Spleen (tissue), 11 donors: ENCODE results near the gene MCEE. TPM values are rescaled to one million over a fixed set of nuclear protein-coding genes. Genes with fewer than 3 reads are reported as not detected.
A peak's percentile ranks its signal among the peaks of the same experiment; 100 is the strongest.
"Not testable (repeated sequence)": the region's sequence is repeated elsewhere in the genome, so short reads cannot be mapped to it uniquely, and the experiment has no call there.

Experiments
- DNase-seq: peaks from one replicate; pipeline ENCODE4 v3.0.0-alpha.2; 2020
- H3K27ac ChIP-seq, 8 donors: fragments of 200-600 bp; sonication (generic) in 7 of 8; 1 replicate in 4 of 8; 2 replicates in 4 of 8; pipeline versions ENCODE4 v1.5.0 to v1.8.0; 2016 to 2021; ENCODE audit warnings: inconsistent platforms in 4 of 8, mild to moderate bottlenecking in 4 of 8, moderate library complexity in 1 of 8
- H3K27me3 ChIP-seq, 7 donors: fragments of 200-600 bp; sonication (generic) in 6 of 7; replicated peaks in 1 of 7; 1 replicate in 4 of 7; 2 replicates in 3 of 7; pipeline versions ENCODE4 v1.5.0 to v1.8.0; 2016 to 2021; ENCODE audit warnings: inconsistent platforms in 3 of 7, mild to moderate bottlenecking in 1 of 7
- H3K36me3 ChIP-seq, 6 donors: fragments of 200-600 bp; sonication (generic) in 5 of 6; 1 replicate in 4 of 6; 2 replicates in 2 of 6; pipeline versions ENCODE4 v1.5.0 to v1.8.0; 2016 to 2021; ENCODE audit warnings: inconsistent platforms in 2 of 6
- H3K4me1 ChIP-seq, 6 donors: fragments of 200-600 bp; sonication (generic) in 5 of 6; 1 replicate in 3 of 6; 2 replicates in 3 of 6; pipeline versions ENCODE4 v1.5.0 to v1.8.0; 2016 to 2021; ENCODE audit warnings: inconsistent platforms in 3 of 6
- H3K4me3 ChIP-seq, 8 donors: fragments of 200-600 bp; sonication (generic) in 7 of 8; 1 replicate in 4 of 8; 2 replicates in 4 of 8; pipeline versions ENCODE4 v1.5.0 to v1.8.0; 2016 to 2021; ENCODE audit warnings: inconsistent platforms in 4 of 8, mild to moderate bottlenecking in 4 of 8, moderate library complexity in 2 of 8
- H3K9me3 ChIP-seq, 8 donors: fragments of 200-600 bp; sonication (generic) in 7 of 8; 1 replicate in 4 of 8; 2 replicates in 4 of 8; pipeline versions ENCODE4 v1.5.0 to v1.8.0; 2016 to 2021; ENCODE audit warnings: inconsistent platforms in 4 of 8
- POLR2A ChIP-seq, 3 donors: fragments of 450-650 bp; IDR thresholded peaks; one replicate each; pipeline ENCODE4 v1.5.1; 2017; ENCODE audit warnings: antibody characterized with exemption in 3 of 3, mild to moderate bottlenecking in 1 of 3
- POLR2AphosphoS5 ChIP-seq, 3 donors: sonication (generic); formaldehyde crosslinking; IDR thresholded peaks; one replicate each; pipeline ENCODE4 v1.5.1; 2017; ENCODE audit warnings: antibody characterized with exemption in 3 of 3
- WGBS, 5 donors: extraction: QIAGEN DNeasy Blood & Tissue Kit in 3 of 5; methylation state at CpG; one replicate each; pipeline versions ENCODE4 v1.1.5 to v1.1.7; 2013 to 2018; 5-methylcytosine and 5-hydroxymethylcytosine counted together
- intact Hi-C: fragments of 100-400 bp; cut with DNase I; formaldehyde crosslinking; loops from one replicate; pipeline ENCODE4 v1.15.0; 2023; ENCODE audit warnings: low total_unique reads
- polyA plus RNA-seq, 3 donors: library from polyadenylated mRNA; stranded (reverse); fragments of 200-250 nt; gene quantifications; one replicate each; pipeline ENCODE4 v1.2.1, GENCODE V29; 2013
- total RNA-seq, 7 donors: library from RNA; depleted of rRNA in 3 of 7; stranded (reverse); fragments of >200 nt in 3 of 7; fragmentation: NEBNext Ultra II Directional in 4 of 7; extraction: Animal tissue kit (Norgen Biotek cat#: 25700) in 4 of 7; gene quantifications; one replicate each; pipeline versions ENCODE4 v1.1.0 to v1.2.1, GENCODE V29; 2016 to 2021
- TF ChIP-seq, protein P1 (sequence below), 11 experiments: fragments of 200-600 bp in 7 of 11; fragments of 450-650 bp in 4 of 11; sonication (generic) in 4 of 11; IDR thresholded peaks in 8 of 11; conservative IDR thresholded peaks in 3 of 11; 1 replicate in 7 of 11; 2 replicates in 4 of 11; pipeline versions ENCODE4 v1.4.0 to v1.8.0; 2016 to 2021; ENCODE audit warnings: antibody characterized with exemption in 11 of 11, inconsistent platforms in 4 of 11, mild to moderate bottlenecking in 1 of 11
- donor health status: healthy with polysubstance abuse.
- donor health status: DM: no; HTN: no; CAD: no; lungs with moderate emphysema.
- donor health status: DM: no; HTN: no; CAD: no.
- donor health status: Bipolar disorder and iron deficiency.
- donor health status: healthy.
- donor health status: DM: no; HTN: no; CAD: no.
- donor health status: DM: yes; HTN: yes; CAD: no.

The MCEE gene
- total and polyA plus RNA-seq, 10 donors = 10.4 to 21.8 (median 16.0) TPM

DNA sequence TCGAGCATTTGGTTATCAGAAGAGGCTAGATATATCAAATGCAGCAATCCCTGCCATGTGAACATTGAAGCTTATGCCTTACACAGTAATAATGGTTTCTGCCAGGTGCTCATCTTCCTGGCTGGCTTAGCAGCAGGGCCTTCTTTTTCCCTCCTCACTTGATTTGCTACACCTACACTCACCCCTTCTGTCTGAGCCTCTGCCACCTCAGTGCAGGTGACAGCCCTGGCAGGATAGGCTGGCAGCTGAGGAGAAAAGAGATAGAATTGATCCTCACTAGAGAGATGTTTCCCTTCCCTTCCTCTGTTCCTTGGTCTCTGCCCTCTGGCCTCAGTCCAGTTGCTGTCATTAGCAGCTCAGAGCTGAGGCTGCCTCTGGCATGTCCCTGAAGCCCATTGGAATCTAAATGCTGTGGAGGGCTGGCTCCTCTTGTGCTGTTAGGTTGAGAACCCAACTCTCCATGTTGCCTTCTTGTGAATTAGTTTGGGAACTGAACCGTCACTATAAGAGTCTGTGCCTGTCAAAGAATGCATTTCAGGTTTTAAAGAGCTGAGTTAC is 18.6 kb upstream of the MCEE start:
- H3K4me3 ChIP-seq = no peak overlapping the region
- H3K27me3 ChIP-seq = no peaks in the 10 kb centered on the region
- no peaks in the 10 kb centered on the region for H3K4me1 ChIP-seq
- TF ChIP-seq POLR2AphosphoS5 (IDR thresholded peaks at IDR 0.05) (no peak), POLR2A (IDR thresholded peaks at IDR 0.05) (no peak)
- TF ChIP-seq, protein P1, sequence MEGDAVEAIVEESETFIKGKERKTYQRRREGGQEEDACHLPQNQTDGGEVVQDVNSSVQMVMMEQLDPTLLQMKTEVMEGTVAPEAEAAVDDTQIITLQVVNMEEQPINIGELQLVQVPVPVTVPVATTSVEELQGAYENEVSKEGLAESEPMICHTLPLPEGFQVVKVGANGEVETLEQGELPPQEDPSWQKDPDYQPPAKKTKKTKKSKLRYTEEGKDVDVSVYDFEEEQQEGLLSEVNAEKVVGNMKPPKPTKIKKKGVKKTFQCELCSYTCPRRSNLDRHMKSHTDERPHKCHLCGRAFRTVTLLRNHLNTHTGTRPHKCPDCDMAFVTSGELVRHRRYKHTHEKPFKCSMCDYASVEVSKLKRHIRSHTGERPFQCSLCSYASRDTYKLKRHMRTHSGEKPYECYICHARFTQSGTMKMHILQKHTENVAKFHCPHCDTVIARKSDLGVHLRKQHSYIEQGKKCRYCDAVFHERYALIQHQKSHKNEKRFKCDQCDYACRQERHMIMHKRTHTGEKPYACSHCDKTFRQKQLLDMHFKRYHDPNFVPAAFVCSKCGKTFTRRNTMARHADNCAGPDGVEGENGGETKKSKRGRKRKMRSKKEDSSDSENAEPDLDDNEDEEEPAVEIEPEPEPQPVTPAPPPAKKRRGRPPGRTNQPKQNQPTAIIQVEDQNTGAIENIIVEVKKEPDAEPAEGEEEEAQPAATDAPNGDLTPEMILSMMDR (IDR thresholded peaks at IDR 0.05 in 8 of 11, conservative IDR thresholded peaks at IDR 0.05 in 3 of 11) = no peak
- peaks cover 10 to 83% (median 70%) of the 10 kb centered on the region in 6 donors for H3K36me3 ChIP-seq
- H3K27ac ChIP-seq = no peak overlapping the region
- no peaks in the 10 kb centered on the region for H3K9me3 ChIP-seq
- intact Hi-C loops = no loop called here
- WGBS, 5 donors = 71 to 100% (median 95%) methylated on average over 2 of the region's 2 CpGs
- DNase-seq = no peak

DNA sequence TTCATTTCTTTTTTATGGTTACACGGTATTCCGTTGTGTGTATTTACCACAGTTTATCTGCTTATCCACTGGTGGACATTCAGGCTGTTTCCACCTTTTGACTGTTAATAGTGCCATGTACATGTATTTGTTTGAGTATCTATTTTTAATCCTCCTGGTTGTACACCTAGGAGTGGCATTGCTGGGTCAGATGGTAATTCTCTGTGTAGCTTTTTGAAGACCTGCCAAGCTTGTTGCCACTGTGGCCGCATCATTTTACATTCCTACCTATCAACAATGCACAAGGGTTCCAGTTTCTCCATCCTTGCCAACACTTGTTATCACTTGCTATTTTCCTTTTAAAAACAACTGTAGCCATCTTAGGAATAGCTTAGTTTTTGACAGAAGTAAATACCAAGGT is 13.8 kb upstream of the MCEE start:
- Histone ChIP-seq H3K4me3 (no peak overlapping the region), H3K4me1 (no peaks in the 10 kb centered on the region), H3K27ac (no peak overlapping the region), H3K27me3 (no peaks in the 10 kb centered on the region), H3K36me3 (peaks cover 10 to 100% (median 98%) of the 10 kb centered on the region in 6 donors), H3K9me3 (no peaks in the 10 kb centered on the region)
- WGBS, 5 donors = 95 to 99% (median 96%) methylated on average over 3 of the region's 3 CpGs
- DNase-seq = no peak
- intact Hi-C loops = no loop called here
- TF ChIP-seq, protein P1 (IDR thresholded peaks at IDR 0.05 in 8 of 11, conservative IDR thresholded peaks at IDR 0.05 in 3 of 11) = no peak
- TF ChIP-seq POLR2A (IDR thresholded peaks at IDR 0.05) (no peak), POLR2AphosphoS5 (IDR thresholded peaks at IDR 0.05) (no peak)

DNA sequence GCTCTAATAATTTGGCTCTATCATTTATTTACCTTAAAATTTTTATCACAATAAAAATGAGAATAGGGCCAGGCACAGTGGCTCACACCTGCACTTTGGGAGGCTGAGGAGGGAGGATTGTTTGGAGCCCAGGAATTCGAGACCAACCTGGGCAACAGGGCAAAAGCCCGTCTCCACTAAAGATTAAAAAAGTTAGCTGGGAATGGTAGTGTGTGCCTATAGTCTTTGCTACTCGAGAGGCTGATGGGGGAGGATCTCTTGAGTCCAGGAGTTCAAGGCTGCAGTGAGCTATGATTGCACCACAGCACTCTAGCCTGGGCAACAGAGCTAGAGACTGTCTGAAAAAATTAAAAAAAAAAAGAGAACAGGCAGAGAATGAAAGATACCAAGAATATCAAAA is 6.1 kb upstream of the MCEE start:
- Histone ChIP-seq H3K9me3 (no peaks in the 10 kb centered on the region), H3K4me3 (no peak overlapping the region)

DNA sequence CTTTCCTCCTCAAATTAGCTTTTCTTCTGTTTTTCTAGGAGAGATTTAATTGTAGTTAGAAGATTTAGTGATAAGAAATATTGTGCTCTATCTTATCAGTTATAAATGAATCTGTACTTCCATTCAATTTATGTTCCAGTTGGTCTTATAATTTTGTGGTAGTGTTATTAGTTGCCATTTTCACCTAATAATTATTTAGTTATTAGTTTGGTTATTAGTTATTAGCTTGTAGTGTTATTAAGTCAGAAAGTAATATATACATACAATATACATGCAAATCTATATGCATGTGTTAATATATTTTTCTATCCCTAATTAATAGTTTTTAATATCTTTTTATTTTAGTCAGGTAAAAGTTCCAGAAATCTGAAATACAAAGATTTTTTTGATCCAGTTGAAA is 3.6 kb upstream of the MCEE start:
- no peaks in the 10 kb centered on the region for H3K27me3 ChIP-seq
- H3K4me1 ChIP-seq = peaks cover 19 to 41% (median 31%) of the 10 kb centered on the region in 6 donors
- peaks cover 3 to 59% (median 49%) of the 10 kb centered on the region in 6 donors for H3K36me3 ChIP-seq
- no peak overlapping the region for H3K27ac ChIP-seq
- TF ChIP-seq, protein P1 (IDR thresholded peaks at IDR 0.05 in 8 of 11, conservative IDR thresholded peaks at IDR 0.05 in 3 of 11) = no peak
- no peak for TF ChIP-seq POLR2AphosphoS5 (IDR thresholded peaks at IDR 0.05)
- no peak for TF ChIP-seq POLR2A (IDR thresholded peaks at IDR 0.05)
- no peak overlapping the region for H3K4me3 ChIP-seq
- no peak for DNase-seq
- intact Hi-C loops = no loop called here
- H3K9me3 ChIP-seq = no peaks in the 10 kb centered on the region

More for the DNA sequence above, 6.1 kb upstream of the MCEE start:
- Histone ChIP-seq H3K27ac (no peak overlapping the region), H3K36me3 (peaks cover 3 to 85% (median 74%) of the 10 kb centered on the region in 6 donors), H3K4me1 (peaks cover 15 to 25% (median 18%) of the 10 kb centered on the region in 6 donors), H3K27me3 (no peaks in the 10 kb centered on the region)
- no peak for DNase-seq
- 74 to 96% (median 93%) methylated on average over 3 of the region's 3 CpGs for WGBS, 5 donors
- intact Hi-C loops = no loop called here
- no peak for TF ChIP-seq POLR2A (IDR thresholded peaks at IDR 0.05)
- TF ChIP-seq, protein P1 (IDR thresholded peaks at IDR 0.05 in 8 of 11, conservative IDR thresholded peaks at IDR 0.05 in 3 of 11) = no peak
- TF ChIP-seq POLR2AphosphoS5 (IDR thresholded peaks at IDR 0.05) = no peak

DNA sequence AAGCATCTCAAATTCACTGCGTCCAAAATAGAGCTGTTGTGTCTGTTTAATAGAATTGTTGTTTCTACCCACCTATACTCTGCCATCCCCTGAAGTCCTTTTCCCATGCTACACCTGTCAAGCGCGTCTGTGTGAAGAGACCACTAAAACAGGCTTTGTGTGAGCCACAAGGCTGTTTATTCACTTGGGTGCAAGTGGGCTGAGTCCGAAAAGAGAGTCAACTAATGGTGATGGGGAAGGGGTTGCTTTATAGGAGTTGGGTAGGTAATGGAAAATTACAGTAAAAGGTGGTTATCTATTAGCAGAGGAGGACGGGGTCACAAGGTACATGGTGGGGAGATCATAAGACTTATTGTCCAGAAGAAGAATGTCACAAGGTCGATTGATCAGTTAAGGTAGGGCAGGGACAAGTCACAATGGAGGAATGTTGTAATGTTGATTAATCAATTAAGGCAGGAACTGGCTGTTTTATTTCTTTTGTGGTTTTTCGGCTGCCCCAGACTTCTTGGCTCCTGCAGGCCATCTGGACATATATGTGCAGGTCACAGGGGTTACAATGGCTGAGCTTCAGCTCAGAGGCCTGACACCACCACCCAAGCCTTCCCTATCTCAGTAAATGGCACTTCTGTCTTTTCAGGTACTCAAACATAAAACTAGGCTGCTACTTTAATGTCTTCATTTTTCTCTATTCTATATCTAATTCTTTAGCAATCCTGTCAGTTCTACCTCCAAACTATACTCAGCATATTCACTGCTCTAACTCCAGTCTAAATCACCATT is 1.5 kb upstream of the MCEE start:
- peaks cover 27 to 61% (median 47%) of the 10 kb centered on the region in 6 donors for H3K4me1 ChIP-seq
- intact Hi-C loops, H3K27me3 ChIP-seq, H3K9me3 ChIP-seq, DNase-seq: not testable (repeated sequence)
- 59 to 72% (median 67%) methylated on average over 7 of the region's 7 CpGs for WGBS, 5 donors
- peak overlapping the region in 3 of 8 donors; percentile 94 to 96 (median 95) for H3K27ac ChIP-seq
- peaks cover 3 to 45% (median 31%) of the 10 kb centered on the region in 6 donors for H3K36me3 ChIP-seq
- H3K4me3 ChIP-seq = peak overlapping the region; percentile 67 to 95 (median 84)
